Measurements from ENCODE around the gene ARHGAP29. TPM values are rescaled to one million over a fixed set of nuclear protein-coding genes. Genes with fewer than 3 reads are reported as not detected.
A peak's percentile ranks its signal among the peaks of the same experiment; 100 is the strongest.

ARHGAP29 gene
- total RNA-seq, 2 donors from 2014 or later, result 24.9 to 39.4 TPM

DNA sequence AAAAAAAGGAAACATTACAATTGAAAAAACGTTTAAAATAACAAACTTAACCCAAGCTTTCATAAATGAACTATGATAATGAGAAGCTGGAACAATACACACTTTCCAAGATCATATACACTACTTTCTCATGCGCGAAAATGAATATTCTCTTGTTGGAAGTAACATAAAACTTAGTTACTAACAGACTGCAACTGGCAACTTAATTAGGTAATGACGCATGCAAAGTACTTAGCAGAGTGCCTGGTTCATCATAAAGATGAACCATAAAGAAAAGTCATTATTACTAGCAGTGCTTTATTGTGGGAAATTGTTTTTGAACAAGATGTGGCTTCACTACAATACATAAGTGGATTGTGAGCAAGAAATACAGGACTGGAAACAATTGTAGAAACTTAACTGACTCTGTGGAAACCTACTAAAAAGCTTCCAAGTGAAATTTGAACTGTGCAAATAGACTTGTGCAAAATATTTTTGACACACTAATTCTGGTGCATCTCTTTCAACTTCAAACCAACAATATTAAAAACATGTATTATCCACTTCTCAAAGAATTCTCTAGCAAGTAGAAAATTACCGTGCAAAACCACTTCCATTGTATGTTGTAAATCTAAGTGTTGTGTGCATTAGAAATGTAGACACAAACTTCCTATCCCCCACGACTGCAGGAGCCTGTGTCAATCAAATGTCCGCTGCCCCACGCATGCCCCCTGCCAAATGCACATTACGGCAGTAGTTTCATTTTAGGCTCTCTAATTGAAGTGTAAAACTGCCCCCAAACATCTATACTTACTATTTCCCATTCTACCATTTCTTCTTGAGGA lies 2.0 kb downstream of the ARHGAP29 start:
- DNase-seq (ENCODE audit: low spot score) (no peak), ATAC-seq (ENCODE audit: insufficient number of reproducible peaks, low FRiP score, low read depth) (no peak)
- Histone ChIP-seq H3K27me3 (replicated peaks; ENCODE audit: insufficient read depth) (no peaks in the 10 kb centered on the region), H3K9me3 (no peaks in the 10 kb centered on the region), H3K27ac (peak overlapping the region; percentile 75 to 86), H3K4me3 (peak overlapping the region; percentile 91), H3K4me1 (ENCODE audit: control insufficient read depth in 1 of 2, low read depth in 2 of 2) (peaks cover 6 to 23% of the 10 kb centered on the region in 2 donors), H3K36me3 (no peaks in the 10 kb centered on the region)
- TF ChIP-seq, protein P1, sequence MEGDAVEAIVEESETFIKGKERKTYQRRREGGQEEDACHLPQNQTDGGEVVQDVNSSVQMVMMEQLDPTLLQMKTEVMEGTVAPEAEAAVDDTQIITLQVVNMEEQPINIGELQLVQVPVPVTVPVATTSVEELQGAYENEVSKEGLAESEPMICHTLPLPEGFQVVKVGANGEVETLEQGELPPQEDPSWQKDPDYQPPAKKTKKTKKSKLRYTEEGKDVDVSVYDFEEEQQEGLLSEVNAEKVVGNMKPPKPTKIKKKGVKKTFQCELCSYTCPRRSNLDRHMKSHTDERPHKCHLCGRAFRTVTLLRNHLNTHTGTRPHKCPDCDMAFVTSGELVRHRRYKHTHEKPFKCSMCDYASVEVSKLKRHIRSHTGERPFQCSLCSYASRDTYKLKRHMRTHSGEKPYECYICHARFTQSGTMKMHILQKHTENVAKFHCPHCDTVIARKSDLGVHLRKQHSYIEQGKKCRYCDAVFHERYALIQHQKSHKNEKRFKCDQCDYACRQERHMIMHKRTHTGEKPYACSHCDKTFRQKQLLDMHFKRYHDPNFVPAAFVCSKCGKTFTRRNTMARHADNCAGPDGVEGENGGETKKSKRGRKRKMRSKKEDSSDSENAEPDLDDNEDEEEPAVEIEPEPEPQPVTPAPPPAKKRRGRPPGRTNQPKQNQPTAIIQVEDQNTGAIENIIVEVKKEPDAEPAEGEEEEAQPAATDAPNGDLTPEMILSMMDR (IDR thresholded peaks at IDR 0.05), result no peak

DNA sequence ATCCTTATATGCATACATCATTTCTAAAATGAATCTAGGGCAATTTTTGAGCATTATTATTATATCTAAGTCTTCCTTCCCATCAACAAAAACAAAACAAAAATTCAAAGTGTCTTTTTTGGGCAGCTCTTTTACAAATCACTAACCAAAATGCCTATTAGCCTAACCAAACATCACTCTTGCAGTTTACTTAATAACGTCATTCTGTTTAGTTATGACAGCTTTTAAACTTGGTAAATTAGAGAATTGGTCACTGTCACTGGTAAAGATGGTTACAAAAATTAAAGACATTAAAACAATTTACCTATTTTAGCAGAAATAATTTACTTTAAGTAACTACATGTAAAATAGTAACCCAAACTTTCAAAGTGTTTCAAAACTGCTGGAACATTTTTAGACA lies 2.8 kb downstream of the ARHGAP29 start:
- Histone ChIP-seq H3K36me3 (no peaks in the 10 kb centered on the region), H3K4me3 (no peak overlapping the region), H3K9me3 (no peaks in the 10 kb centered on the region), H3K4me1 (ENCODE audit: control insufficient read depth in 1 of 2, low read depth in 2 of 2) (peaks cover 6 to 23% of the 10 kb centered on the region in 2 donors), H3K27me3 (replicated peaks; ENCODE audit: insufficient read depth) (no peaks in the 10 kb centered on the region), H3K27ac (no peak overlapping the region)
- TF ChIP-seq, protein P1 (IDR thresholded peaks at IDR 0.05), result no peak
- ATAC-seq (ENCODE audit: insufficient number of reproducible peaks, low FRiP score, low read depth), result no peak
- DNase-seq (ENCODE audit: low spot score), result no peak

DNA sequence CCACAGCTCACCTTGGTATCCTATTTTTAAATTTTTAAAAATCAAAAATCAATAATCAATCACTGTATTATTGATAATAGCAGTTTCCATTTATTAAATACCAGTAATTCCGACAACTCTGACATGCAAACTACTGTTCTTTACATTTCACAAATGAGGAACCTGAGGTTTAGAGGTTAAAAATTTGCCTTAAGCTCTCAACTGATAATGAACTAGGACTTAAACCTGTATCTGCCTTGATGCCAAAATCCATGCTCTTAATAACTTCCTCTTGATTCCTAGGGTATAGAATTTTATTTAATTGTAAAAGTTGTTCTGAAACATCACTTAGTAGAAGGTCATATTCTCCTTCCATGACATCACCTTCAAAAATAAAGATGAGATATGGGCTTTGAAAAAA lies 5.6 kb downstream of the ARHGAP29 start:
- Histone ChIP-seq H3K27ac (no peak overlapping the region), H3K36me3 (no peaks in the 10 kb centered on the region), H3K27me3 (replicated peaks; ENCODE audit: insufficient read depth) (no peaks in the 10 kb centered on the region), H3K9me3 (no peaks in the 10 kb centered on the region), H3K4me1 (ENCODE audit: control insufficient read depth in 1 of 2, low read depth in 2 of 2) (peaks cover 6 to 28% of the 10 kb centered on the region in 2 donors), H3K4me3 (no peak overlapping the region)
- ATAC-seq (ENCODE audit: insufficient number of reproducible peaks, low FRiP score, low read depth) (no peak), DNase-seq (ENCODE audit: low spot score) (no peak)
- TF ChIP-seq, protein P1 (IDR thresholded peaks at IDR 0.05), result no peak

DNA sequence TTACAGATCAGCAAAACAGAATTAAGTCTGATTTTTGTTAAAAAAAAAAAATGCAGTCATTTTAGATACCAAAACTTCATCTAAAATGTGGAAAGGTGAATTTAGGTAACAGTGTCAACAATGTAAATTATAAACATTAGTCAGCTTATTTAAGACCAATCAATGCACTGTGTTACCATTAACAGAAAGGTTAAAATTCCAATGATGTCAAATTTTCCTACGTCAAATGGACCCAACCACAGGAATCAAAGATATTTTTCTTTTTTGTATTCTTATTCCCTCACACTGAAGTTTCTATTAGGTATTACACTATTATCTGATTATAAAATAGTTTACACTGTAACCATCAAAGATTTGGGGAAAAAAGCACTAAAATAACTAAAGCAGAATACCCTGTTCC lies 6.5 kb downstream of the ARHGAP29 start:
- Histone ChIP-seq H3K4me3 (no peak overlapping the region), H3K9me3 (no peaks in the 10 kb centered on the region), H3K4me1 (ENCODE audit: control insufficient read depth in 1 of 2, low read depth in 2 of 2) (peaks cover 9 to 28% of the 10 kb centered on the region in 2 donors), H3K27ac (no peak overlapping the region), H3K27me3 (replicated peaks; ENCODE audit: insufficient read depth) (no peaks in the 10 kb centered on the region), H3K36me3 (no peaks in the 10 kb centered on the region)
- TF ChIP-seq, protein P1 (IDR thresholded peaks at IDR 0.05), result no peak
- ATAC-seq (ENCODE audit: insufficient number of reproducible peaks, low FRiP score, low read depth), result no peak
- no peak for DNase-seq (ENCODE audit: low spot score)

DNA sequence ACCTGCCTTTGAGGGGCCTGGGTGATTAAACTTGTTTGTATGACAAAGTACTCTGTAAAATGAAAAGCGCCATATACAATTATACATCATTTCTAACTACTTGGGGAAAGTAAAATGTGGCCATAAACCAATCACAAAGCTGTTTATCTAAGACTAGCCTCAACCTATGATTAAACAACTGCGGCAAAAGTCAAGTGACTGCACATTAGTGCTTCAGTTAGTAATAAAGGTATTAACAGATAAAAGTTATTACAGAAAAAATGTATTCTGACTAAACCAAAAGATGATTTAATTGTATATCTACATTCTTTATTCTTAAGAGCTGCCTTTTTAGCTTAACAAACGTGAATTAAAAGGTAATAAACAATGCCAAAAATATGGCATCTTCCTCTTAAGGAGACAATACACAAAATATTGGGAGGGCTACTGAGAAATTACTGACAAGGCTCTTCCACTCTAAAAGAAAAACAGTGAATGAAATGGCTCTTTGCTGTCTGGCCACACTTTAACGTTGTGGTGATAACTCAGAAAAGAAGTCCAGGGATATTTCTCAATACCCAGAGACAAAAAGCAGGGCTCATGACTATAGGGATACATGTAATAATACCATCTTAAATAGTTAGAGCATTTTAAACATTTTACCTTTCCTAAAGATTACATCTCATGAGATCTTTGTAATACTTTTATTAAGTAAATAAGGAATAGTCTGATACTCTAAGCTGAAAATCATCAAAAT lies 8.6 kb downstream of the ARHGAP29 start:
- Histone ChIP-seq H3K4me3 (no peak overlapping the region), H3K27me3 (replicated peaks; ENCODE audit: insufficient read depth) (no peaks in the 10 kb centered on the region), H3K27ac (no peak overlapping the region), H3K9me3 (no peaks in the 10 kb centered on the region), H3K4me1 (ENCODE audit: control insufficient read depth in 1 of 2, low read depth in 2 of 2) (peaks cover 12 to 19% of the 10 kb centered on the region in 2 donors), H3K36me3 (no peaks in the 10 kb centered on the region)
- DNase-seq (ENCODE audit: low spot score), result no peak
- TF ChIP-seq, protein P1 (IDR thresholded peaks at IDR 0.05), result no peak
- ATAC-seq (ENCODE audit: insufficient number of reproducible peaks, low FRiP score, low read depth), result no peak

Measured in thoracic aorta (tissue), 2 donors.